ENCODE results near the gene ANAPC5.
"Not testable (repeated sequence)": the region's sequence is repeated elsewhere in the genome, so short reads cannot be mapped to it uniquely, and the experiment has no call there.

DNA sequence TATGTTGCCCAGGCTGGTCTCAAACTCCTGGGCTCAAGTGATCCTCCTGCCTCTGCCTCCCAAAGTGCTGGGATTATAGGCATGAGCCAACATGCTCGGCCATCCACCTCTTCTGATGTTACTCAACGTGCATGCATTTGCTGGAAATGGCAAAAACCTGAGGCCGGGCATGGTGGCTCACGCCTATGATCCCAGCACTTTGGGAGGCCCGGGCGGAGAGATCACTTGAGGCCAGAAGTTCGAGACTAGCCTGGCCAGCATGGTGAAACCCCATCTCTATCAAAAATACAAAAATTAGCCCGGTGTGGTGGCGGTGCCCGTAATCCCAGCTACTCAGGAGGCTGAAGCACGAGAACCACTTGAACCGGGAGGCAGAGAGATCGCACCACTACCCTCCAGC lies 53.8 kb downstream of the ANAPC5 start:
- TF ChIP-seq, protein P1, sequence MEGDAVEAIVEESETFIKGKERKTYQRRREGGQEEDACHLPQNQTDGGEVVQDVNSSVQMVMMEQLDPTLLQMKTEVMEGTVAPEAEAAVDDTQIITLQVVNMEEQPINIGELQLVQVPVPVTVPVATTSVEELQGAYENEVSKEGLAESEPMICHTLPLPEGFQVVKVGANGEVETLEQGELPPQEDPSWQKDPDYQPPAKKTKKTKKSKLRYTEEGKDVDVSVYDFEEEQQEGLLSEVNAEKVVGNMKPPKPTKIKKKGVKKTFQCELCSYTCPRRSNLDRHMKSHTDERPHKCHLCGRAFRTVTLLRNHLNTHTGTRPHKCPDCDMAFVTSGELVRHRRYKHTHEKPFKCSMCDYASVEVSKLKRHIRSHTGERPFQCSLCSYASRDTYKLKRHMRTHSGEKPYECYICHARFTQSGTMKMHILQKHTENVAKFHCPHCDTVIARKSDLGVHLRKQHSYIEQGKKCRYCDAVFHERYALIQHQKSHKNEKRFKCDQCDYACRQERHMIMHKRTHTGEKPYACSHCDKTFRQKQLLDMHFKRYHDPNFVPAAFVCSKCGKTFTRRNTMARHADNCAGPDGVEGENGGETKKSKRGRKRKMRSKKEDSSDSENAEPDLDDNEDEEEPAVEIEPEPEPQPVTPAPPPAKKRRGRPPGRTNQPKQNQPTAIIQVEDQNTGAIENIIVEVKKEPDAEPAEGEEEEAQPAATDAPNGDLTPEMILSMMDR (IDR thresholded peaks at IDR 0.05), result not testable (repeated sequence)
- TF ChIP-seq POLR2A (IDR thresholded peaks at IDR 0.05), result not testable (repeated sequence)

Measured in esophagus squamous epithelium (tissue), 4 donors.